C4-2B (cell line): ENCODE data around the gene BRSK2.

Source experiments
- CTCF ChIP-seq: fragments of 450-650 bp; conservative IDR thresholded peaks from 2 replicates; pipeline ENCODE4 v1.5.1; 2017; ENCODE audit warnings: mild to moderate bottlenecking
- ZFX ChIP-seq: fragments of 450-650 bp; IDR thresholded peaks from 2 replicates; pipeline ENCODE4 v1.6.1; 2017

- no peak for TF ChIP-seq CTCF
- no peak for TF ChIP-seq ZFX
Measured at GRCh38 chr11:1425439-1425838, 35.7 kb downstream of the BRSK2 start.
